ENCODE measurements around the gene NCF4. TPM values are rescaled to one million over a fixed set of nuclear protein-coding genes. Genes with fewer than 3 reads are reported as not detected.

The NCF4 gene
- total RNA-seq, 1 experiment from 2014 or later = not detected

DNA sequence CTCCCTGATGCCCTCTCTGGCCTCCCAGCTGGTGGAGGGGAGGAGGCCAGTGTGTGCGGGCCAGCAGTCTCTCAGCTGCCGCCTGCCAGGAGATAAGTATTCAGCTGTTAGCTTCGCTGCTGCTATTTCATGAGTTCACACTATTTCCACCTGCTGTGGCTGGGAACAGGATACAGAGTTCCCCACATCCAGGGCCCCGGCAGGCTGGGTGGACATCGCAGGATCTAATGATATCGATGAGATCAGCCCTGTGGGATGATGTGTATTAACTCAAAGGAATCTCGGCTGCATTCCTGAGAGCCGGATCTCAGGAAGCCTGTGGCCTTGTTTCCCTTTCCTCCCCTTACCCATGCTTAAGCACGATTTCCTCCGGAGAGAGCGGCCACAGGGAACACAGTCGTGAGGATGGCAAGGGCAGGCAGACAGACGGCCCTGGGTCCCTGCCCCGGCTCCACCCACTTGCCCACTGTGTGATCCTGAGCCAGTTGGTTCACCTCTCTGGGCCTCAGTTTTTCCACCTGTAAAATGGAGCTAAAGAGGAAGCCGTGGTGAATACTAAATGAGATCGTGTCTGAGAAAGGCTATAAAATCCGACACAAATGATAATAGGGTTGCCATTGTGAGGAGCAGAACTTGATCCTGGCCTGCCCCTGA, 37.5 kb upstream of the NCF4 start:
- Mint-ChIP-seq H3K36me3 (ENCODE audit: insufficient read depth in 1 of 3, low read depth in 3 of 3) (no peaks in the 10 kb centered on the region), H3K27me3 (ENCODE audit: low read depth) (peaks cover 39% of the 10 kb centered on the region), H3K9me3 (no peaks in the 10 kb centered on the region; a peak in 1 of 5 replicates), H3K4me1 (peaks cover 20 to 35% of the 10 kb centered on the region in 2 experiments), H3K27ac (peak overlapping the region in 1 of 3 experiments; percentile 63; a peak in 2 of 7 replicates), H3K4me3 (no peak overlapping the region; a peak in 1 of 5 replicates)
- H2BK120ac ChIP-seq (ENCODE audit: low read depth, low read length, poor library complexity, severe bottlenecking) = no peak overlapping the region
- TF ChIP-seq, protein P1, sequence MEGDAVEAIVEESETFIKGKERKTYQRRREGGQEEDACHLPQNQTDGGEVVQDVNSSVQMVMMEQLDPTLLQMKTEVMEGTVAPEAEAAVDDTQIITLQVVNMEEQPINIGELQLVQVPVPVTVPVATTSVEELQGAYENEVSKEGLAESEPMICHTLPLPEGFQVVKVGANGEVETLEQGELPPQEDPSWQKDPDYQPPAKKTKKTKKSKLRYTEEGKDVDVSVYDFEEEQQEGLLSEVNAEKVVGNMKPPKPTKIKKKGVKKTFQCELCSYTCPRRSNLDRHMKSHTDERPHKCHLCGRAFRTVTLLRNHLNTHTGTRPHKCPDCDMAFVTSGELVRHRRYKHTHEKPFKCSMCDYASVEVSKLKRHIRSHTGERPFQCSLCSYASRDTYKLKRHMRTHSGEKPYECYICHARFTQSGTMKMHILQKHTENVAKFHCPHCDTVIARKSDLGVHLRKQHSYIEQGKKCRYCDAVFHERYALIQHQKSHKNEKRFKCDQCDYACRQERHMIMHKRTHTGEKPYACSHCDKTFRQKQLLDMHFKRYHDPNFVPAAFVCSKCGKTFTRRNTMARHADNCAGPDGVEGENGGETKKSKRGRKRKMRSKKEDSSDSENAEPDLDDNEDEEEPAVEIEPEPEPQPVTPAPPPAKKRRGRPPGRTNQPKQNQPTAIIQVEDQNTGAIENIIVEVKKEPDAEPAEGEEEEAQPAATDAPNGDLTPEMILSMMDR (conservative IDR thresholded peaks at IDR 0.05) = no peak
- no peak overlapping the region for H3K18ac ChIP-seq (ENCODE audit: insufficient read length, low read depth, low read length)
- no peaks in the 10 kb centered on the region for H3K79me1 ChIP-seq (ENCODE audit: insufficient read depth, low read depth, low read length, poor library complexity, severe bottlenecking)
- H2BK20ac ChIP-seq (ENCODE audit: low read depth, low read length, poor library complexity, severe bottlenecking) = no peak overlapping the region
- H3K27me3 ChIP-seq (ENCODE audit: insufficient read depth, low read length) = no peaks in the 10 kb centered on the region; the same call in 1 of the 2 replicates
- no peak overlapping the region for H2BK15ac ChIP-seq (ENCODE audit: low read depth, low read length)
- no peaks in the 10 kb centered on the region for H3K9me3 ChIP-seq (ENCODE audit: control insufficient read depth, low read depth, low read length)
- H4K8ac ChIP-seq (replicated peaks; ENCODE audit: insufficient read length, low read depth, low read length) = no peak overlapping the region
- H2BK5ac ChIP-seq (ENCODE audit: insufficient read length, low read length) = no peak overlapping the region
- no peak overlapping the region for H2BK12ac ChIP-seq (ENCODE audit: insufficient read length, low read depth, low read length)
- no peak overlapping the region for H3K23ac ChIP-seq (ENCODE audit: insufficient read length, low read depth, low read length)
- no peak overlapping the region for H3T11ph ChIP-seq (ENCODE audit: low read length)
- H3K79me2 ChIP-seq (ENCODE audit: insufficient read depth, low read length) = no peaks in the 10 kb centered on the region
- H2AK5ac ChIP-seq (ENCODE audit: insufficient read length, low read length) = no peak overlapping the region
- no peak overlapping the region for H2AFZ ChIP-seq (ENCODE audit: low read length)
- no peak overlapping the region for H3K4ac ChIP-seq (ENCODE audit: low read depth, low read length)
- no peaks in the 10 kb centered on the region for H3K23me2 ChIP-seq (ENCODE audit: insufficient read length, low read depth, low read length, poor library complexity, severe bottlenecking)
- H3K4me2 ChIP-seq (ENCODE audit: insufficient read depth, insufficient read length, low read length) = no peak overlapping the region
- no peaks in the 10 kb centered on the region for H3K4me1 ChIP-seq (ENCODE audit: insufficient read depth, low read length)
- H4K5ac ChIP-seq (ENCODE audit: insufficient read length, low read depth, low read length) = no peak overlapping the region
- no peaks in the 10 kb centered on the region for H4K20me1 ChIP-seq (ENCODE audit: control insufficient read depth, insufficient read depth, insufficient read length)
- no CpG with 5 or more reads among the region's 17 CpGs for WGBS (ENCODE audit: extremely low coverage, insufficient read length, low lambda C conversion rate)
- H3K27ac ChIP-seq (ENCODE audit: insufficient read length, low read depth, low read length) = no peak overlapping the region
- H3K56ac ChIP-seq (ENCODE audit: insufficient read length, low read depth, low read length) = no peak overlapping the region
- H4K91ac ChIP-seq (ENCODE audit: insufficient read length, low read depth, low read length) = no peak overlapping the region
- no peak overlapping the region for H3K9ac ChIP-seq (ENCODE audit: extremely low read depth, insufficient read length, low read length)
- peak; percentile 51 for DNase-seq
- no peak overlapping the region for H3K14ac ChIP-seq (ENCODE audit: insufficient read depth, low read length)
